NCI-H460 (cell line): ENCODE measurements around the gene MTSS2. TPM values are rescaled to one million over a fixed set of nuclear protein-coding genes. Genes with fewer than 3 reads are reported as not detected.

Experiments
- DNase-seq: peaks from one replicate; pipeline ENCODE4 v3.0.0-alpha.2; 2016; ENCODE audit warnings: low read depth; ENCODE audit errors: extremely low read depth
- total RNA-seq: library from RNA; depleted of rRNA; stranded (reverse); fragments of >200 nt; shearing (Covaris generic); gene quantifications from 2 replicates; pipeline ENCODE4 v1.2.3, GENCODE V29; 2014

Gene MTSS2
- total RNA-seq, 1 experiment from 2014 or later: 9.2 TPM

DNA sequence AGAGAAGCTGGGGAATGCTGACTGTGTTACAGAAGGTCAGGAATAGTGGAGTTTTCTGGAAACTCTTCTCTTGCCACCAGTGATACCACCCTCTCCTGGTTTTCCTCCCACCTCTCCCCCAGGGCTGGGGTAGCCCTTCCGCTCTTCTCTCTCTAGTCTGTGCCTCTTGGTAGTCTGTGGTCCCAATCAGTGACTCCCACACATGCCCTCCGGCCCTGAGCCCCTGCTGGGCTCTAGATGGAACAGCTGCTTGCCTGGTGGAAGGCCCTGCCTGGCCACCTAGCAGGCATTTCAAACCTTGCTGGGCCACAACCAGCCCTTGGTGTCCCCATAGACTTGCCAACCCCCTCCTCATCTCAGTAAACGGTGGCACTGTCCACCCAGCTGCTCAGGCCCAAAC, 15.2 kb upstream of the MTSS2 start:
- DNase-seq: no peak

DNA sequence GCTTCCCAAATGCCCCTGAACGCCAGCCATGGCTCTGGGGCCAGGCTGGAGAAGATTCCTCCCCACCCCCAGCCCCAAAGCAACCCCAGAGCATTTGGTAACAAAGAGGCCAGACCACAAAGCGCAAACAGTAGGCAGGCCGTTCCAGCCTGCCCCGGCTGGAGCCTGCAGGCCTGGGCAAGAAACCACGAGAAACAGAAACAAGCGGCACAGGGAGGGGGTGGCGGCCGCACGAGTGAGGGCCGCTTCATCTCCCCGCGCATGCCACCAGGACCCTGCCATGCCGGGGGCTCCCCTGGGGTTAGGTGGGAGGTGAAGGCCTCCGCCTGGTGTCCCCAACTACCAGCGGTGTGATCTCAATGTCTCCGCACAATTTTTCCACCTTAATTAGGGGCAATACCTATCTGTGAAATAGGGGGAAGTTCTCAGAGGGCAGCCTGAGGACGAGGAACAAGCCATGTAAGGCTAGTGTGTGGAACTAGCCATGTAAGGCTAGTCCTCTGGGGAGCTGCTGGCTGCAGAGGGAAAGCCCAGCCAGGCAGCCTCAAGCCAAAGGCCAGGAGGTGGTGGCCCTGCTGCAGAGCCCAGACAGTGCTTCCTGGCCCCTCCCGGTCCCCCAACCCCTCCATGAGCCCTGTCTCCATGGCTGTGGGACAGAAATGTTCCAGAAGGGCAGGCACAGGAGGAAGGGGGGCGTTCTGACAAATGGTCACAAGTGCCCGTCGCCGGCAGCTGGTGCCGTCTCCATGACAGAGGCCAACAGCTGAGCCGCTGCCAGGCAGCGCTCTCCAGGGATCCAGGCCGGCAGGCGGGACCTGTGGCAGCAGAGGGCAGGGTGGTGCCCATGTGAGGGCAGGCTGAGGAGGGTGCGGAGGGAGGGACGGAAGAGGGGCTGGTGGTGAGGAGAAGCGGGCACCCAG, 14.5 kb upstream of the MTSS2 start:
- no peak for DNase-seq

- DNase-seq: no peak
Observed at GRCh38 chr16:70699696-70700095, 13.8 kb upstream of the MTSS2 start.

DNA sequence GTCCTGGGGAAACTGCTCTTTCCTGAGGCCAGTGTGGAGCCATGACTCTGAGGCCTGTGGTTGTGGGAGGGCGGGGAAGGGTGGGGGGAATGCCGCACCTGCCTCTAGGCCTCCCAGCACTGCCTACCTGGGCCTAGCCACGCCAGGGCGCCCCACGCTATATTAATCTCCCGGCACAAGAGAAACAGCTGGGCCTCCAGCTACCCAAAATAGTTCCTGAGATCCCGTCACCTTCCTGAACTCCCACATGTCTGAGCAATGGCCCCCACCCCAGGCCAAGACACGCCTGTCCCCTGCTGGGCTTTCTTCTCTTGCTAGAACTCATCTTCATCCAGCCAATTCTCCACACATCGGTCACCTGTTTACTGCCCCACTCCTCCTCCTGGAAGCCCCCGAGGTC, 13.0 kb upstream of the MTSS2 start:
- DNase-seq: no peak

GRCh38 chr16:70697594-70698170, 11.8 kb upstream of the MTSS2 start:
- no peak for DNase-seq

- no peak for DNase-seq
Observed at GRCh38 chr16:70696952-70697593, 11.2 kb upstream of the MTSS2 start.

- no peak for DNase-seq
Observed at GRCh38 chr16:70696355-70696754, 10.5 kb upstream of the MTSS2 start.

- DNase-seq: no peak
Observed at GRCh38 chr16:70695331-70696070, 9.6 kb upstream of the MTSS2 start.

GRCh38 chr16:70694868-70695218, 9.0 kb upstream of the MTSS2 start:
- no peak for DNase-seq

DNA sequence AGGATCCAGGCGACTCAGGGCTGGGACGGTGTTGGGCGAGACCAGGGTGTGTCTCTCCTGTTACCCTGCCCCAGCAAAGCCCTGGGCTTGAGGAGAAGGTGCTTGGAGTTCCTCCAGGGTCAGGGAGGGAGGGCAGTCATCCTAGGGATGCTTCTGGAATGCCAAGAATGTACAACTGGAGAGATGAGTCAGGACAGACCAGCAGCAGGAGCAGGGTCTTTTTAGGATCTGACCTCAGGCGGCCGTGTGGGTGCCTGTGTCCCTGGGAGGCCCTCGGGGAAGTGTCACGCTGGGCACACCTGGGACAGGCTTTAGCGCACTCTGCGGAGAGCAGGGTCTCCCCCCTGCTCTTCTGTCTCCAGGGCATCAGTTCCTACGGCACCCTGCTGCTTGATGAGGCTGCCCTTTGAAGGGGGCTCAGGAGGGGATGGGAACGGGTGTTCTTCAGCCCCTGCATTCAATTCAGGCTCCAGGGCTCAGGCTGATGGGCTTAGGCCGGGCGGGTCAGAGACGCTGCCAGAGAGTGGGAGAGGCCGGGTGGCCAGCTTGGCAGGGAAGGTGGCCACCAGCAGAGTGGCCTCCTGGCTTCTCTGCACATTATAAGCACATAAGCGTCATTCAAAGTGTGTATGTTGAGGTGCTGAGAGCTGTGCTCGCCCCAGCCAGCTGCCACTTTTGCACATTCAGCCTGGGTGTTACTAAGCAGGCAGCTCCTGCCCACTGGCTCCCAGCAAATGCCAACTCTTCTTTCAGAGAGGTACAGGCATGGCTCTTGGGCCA, 8.4 kb upstream of the MTSS2 start:
- peak; percentile 30 for DNase-seq

DNA sequence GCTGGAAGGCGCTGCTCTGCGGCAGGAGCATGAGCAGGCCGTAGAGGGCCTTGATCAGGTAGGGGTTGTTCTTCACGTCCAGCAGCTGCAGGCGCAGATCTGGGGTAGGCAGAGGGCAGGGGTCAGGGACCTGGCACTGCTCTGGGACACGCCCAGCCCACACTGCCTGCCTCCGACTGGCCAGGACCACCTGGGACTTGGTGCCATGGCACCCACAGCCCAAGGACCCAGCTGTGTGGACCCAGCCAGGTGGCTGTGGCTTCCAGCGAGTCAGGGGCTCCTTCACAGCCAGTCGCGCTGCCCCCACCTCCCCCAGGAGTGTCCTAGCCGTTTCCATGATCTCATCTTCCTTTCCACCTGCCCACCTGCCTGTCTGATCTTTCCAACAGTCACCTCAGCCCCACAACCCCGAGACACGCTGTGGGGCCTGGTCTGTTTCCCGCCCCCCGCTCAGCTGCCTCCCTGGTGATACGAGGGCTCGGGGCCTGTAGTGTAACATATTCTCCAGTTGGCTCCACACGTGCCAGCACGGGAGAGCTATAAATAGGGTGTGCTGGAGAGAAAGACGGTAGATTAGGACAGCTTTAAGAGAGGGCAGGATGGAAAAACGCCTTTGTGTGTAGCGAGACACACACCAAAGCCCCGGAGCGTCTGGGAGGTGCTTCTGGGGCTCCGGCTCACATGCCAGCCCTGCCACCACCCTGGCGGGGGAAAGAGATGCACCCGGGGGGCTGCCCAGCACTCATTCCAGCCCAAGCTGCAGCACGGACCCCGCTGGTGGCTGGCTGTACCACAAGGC, 7.2 kb upstream of the MTSS2 start:
- DNase-seq: no peak

DNA sequence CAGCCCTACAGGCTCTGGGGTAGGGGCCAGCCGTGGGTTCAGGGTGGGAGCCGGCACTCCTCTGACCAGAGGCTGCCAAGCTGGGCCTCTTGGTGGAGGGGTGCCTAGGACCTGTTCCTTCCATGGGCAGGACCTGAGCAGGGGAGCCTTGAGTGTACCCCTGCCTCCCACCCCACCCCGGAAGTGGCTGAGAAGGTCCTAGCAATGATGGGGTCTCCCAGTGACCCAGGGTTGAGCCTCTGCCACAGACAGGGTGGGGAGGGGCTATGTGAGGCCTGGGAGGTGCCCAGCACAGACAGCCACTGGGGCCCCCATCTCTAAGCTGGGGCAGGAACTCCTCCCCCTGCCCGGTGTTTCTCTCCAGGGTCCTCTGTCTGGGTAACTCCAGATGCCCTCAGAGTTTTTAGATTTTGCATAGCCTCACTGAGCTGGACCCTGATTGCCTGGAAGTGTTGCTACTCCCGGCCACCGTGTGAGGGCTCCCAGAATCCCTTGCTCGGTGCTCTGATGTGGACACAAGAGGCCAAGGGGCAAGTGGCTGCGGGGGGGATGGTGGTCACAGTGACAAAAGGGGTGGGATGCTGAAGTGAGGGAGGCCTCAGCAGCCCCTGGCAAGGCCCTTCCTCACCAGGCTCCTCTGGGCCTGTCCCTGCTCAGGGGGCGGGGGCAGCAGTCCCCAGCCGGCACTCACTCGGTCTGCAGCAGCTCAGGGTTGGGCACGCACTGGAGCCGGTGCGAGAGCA, 6.4 kb upstream of the MTSS2 start:
- no peak for DNase-seq

DNA sequence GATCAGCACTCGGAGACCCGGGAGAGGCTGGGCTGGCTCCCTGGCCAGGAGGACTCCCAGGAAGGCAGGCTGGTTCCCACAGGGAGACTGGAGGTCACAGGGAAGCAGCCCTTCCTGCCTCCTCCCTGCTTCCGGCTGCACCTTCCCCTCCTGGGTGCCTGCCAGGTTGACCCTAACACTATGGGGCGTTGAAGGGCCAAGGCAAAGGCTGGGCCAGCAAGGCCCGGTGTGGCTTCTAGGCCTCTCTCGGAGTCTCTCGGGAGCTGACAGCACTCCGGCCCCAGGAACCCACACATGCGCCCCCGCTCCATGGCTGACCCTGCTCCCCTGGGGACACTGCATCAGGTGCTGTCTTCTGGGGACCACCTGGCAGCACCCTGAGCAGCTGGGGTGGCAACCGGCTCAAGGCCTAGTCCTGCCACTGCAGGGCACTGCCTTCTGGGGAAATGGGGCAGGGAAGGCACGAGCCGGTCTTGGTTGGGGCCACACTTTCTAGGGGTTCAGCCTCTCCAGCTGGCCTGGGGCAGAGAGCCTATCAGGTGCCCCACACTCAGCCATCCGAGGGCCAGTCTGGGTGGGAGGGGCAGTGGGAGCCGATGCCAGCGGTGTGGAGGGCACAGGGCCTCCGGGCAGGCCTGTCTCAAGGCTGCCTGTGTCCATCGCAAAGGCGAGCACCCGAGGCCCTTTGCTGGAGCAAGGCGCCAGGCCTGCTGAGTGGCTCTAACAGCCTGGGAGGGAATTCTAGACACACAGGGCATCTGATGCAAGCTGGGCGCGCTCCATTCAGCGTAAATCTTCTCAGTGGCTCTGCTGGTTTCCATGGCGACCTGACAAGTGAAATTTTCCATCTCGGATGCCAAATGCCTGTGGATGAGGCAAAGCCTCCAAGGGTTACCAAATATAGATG, 5.6 kb upstream of the MTSS2 start:
- no peak for DNase-seq

DNA sequence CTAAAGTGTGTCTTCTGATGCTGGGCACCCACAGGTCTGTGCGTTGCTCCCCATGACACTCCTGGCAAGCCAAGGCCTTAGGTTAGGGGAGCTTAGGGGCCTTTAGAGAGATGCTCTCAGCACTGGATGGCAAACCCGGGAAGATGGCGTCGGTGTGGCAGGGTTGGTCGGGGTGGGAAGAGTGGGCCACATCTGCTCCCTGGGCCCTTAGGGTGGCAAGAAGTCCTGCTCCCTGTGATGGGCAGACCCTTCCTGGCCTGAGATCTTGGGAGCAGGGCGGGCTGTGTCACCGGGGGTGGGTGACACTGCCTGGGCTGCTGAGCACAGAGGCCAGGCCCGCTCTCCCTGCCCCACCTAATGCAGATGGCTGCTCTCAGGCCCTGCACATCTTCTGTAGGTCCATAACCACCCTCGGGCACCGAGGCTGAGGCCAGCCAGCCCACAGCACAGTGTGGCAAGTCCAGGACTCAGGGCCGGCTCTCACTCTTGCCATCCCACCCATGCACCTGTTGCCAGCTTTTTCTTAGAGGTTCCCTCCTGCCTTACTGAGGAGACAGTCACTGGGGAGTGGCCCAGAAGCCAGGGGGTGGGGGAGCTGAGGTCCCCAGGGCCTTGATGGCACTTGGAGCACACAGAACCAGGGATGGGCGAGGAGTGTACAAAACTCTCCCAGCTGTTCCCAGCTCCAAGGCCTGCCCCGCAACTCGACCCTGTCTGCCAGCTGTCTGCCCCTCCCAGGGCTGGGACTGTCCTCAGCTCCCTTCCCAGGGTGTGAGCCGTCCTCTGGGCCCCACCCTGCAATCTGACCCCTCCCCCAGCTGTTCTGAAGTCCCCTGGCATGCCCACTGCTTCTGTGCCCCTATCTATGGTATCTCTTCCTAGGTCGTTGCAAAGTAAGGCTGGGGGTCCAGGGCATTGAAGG, 4.4 kb upstream of the MTSS2 start:
- no peak for DNase-seq

DNA sequence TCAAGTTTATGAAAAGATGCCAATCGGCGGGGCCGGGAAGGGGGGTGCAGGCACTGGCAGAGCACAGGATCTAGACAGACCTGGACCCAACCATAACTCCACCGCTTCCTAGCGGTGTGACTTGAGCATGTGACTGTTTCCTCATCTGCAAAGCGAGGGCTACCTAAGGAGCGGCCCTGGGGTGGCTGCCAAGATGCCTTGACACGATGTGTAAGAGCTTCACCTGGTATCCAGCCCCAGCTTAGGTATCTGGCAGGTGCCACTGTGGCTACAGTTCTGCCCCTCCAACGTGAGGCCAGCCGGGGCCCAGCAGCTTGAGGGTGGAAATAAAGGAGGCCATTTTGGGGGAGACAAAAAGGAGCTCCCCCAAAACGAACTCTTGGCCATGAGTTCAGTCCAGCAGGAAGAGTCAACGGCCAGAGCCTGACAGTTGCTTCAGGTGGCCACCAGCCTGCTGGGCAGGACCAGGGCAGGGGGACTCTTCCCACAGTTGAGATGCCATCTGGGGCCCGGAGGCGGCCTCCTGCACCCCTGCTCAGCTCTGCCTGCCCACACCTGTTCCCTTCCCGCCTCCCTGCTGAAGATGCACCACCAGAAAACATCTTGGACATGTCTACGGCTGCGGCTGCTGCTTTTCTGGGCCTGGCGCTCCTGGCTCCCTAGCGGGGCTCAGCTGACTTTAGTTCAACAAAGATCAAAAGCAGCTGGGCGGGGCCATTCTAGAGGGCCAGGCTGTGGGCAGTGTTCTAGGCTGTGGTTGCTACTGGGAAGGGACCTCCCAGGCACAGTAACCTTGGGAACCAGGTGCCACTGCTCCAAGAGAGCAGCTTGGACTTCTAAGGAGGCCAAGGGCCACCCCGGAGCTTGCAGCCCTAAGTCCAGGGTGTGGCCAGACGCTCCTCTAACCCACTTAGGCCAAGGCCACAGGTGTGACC, 3.4 kb upstream of the MTSS2 start:
- no peak for DNase-seq
